Measurements from ENCODE around the gene MRPS23. TPM values are rescaled to one million over a fixed set of nuclear protein-coding genes. Genes with fewer than 3 reads are reported as not detected.

The MRPS23 gene
- total and polyA plus RNA-seq, 9 of the 15 experiments (the other 6 are each of a cell fraction or from before 2014, with no cell fraction given), result 59.1 to 298 (median 98.8) TPM

DNA sequence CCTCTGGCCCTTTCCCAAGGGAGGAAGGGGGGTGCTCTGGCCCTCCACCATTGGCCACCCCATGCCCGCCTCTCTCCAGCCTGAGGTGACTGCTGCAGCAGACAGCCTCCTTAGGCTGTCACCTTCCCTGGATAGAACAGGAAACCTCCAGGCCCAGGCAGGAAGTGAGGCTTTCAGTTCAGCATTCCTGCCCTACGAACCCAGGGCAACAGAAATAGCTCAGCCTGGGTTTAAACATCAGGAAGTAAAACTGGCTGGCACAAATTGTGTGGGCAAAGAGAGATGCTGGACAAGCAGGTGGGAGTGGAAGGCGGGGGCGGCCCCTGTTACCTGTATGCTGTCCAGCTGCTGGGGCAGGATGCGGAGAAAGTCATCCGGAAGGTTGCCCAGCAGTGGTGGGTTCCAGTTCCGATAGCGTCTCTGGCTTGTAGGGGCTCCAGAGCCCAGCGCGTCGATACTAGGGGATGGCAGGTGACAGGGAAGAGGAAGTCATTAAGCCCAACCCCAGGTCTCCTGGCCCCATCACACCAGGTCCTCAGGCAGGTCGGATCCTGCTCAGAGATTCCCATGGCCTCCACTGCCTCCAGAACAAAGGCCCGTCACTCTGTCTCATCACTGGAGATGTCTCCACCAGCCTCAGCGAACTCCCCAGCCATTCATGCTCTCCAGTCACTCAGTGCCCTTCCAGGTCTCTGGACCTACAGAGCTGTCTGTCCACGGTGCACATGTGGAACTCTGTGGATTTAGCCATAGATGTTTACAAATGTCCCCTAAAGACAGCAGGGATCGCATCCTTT is 23.6 kb upstream of the MRPS23 start:
- in situ Hi-C loops (cut with MboI) (no loop called here), intact Hi-C loops (cut with micrococcal nuclease) (no loop called here)
- Histone ChIP-seq H2AFZ (ENCODE audit: low read depth, low read length) (no peak overlapping the region), H3K9ac (ENCODE audit: insufficient read depth in 1 of 2, low read depth in 2 of 2, low read length in 2 of 2) (no peak overlapping the region), H3K4me3 (no peak overlapping the region), H3K9me1 (ENCODE audit: control insufficient read depth, insufficient read depth, low read length) (peaks cover 4% of the 10 kb centered on the region), H3K27ac (ENCODE audit: extremely low read depth, low read depth, low read length) (no peak overlapping the region), H3K27me3 (ENCODE audit: control insufficient read depth in 2 of 2, insufficient read depth in 2 of 2, low read length in 2 of 2) (peaks cover 9 to 28% of the 10 kb centered on the region in 2 experiments; a peak in 4 of 5 replicates), H3K4me1 (replicated peaks in 1 of 2; ENCODE audit: control insufficient read depth in 2 of 2, insufficient read depth in 2 of 2, low read length in 2 of 2) (peaks cover 0 to 19% of the 10 kb centered on the region in 2 experiments; a peak in 3 of 5 replicates), H3K36me3 (ENCODE audit: control insufficient read depth, insufficient read depth, low read length) (no peaks in the 10 kb centered on the region), H3K79me2 (ENCODE audit: control insufficient read depth, insufficient read depth, low read length) (no peaks in the 10 kb centered on the region), H3K4me2 (ENCODE audit: insufficient read depth, low read length) (no peak overlapping the region), H4K20me1 (replicated peaks; ENCODE audit: control insufficient read depth, insufficient read depth, low read length) (no peaks in the 10 kb centered on the region), H3K9me3 (replicated peaks; ENCODE audit: control insufficient read depth, insufficient read depth, low read depth, low read length) (no peaks in the 10 kb centered on the region)
- TF ChIP-seq MTA3 (IDR thresholded peaks at IDR 0.05; ENCODE audit: borderline replicate concordance) (no peak), CBX3 (IDR thresholded peaks at IDR 0.05; ENCODE audit: borderline replicate concordance in 1 of 2, low read length in 2 of 2) (no peak), RFX5 (IDR thresholded peaks at IDR 0.05; ENCODE audit: low read depth, low read length) (no peak), EWSR1 (IDR thresholded peaks at IDR 0.05; ENCODE audit: borderline replicate concordance, low read depth, partially characterized antibody) (no peak), NFIX (CRISPR knock-in tag; IDR thresholded peaks at IDR 0.05; ENCODE audit: low read depth) (no peak), EP300 (IDR thresholded peaks at IDR 0.05; ENCODE audit: low read length) (no peak)
- TF ChIP-seq, protein P1, sequence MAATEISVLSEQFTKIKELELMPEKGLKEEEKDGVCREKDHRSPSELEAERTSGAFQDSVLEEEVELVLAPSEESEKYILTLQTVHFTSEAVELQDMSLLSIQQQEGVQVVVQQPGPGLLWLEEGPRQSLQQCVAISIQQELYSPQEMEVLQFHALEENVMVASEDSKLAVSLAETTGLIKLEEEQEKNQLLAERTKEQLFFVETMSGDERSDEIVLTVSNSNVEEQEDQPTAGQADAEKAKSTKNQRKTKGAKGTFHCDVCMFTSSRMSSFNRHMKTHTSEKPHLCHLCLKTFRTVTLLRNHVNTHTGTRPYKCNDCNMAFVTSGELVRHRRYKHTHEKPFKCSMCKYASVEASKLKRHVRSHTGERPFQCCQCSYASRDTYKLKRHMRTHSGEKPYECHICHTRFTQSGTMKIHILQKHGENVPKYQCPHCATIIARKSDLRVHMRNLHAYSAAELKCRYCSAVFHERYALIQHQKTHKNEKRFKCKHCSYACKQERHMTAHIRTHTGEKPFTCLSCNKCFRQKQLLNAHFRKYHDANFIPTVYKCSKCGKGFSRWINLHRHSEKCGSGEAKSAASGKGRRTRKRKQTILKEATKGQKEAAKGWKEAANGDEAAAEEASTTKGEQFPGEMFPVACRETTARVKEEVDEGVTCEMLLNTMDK (IDR thresholded peaks at IDR 0.05; ENCODE audit: borderline replicate concordance, insufficient read depth, low read depth, low read length, poor library complexity, severe bottlenecking), result no peak
- no peak for FAIRE-seq
- ChIA-PET CTCF (ENCODE audit: low intra/inter-chr PET ratio) (no interaction called here), POLR2A (interaction anchor here (0.6 to 0.8 kb wide), 2 partner anchors 14 to 116 kb away, joined by 3 to 5 read pairs; no protein-coding TSS in a partner anchor)
- 31% methylated on average over 12 of the region's 16 CpGs for WGBS (ENCODE audit: insufficient coverage, low coverage, missing lambda C conversion rate)
- no TSS peak for BruUV-seq (replicated peaks)
- ATAC-seq, result no peak
- DNase-seq (ENCODE audit: extremely low read depth in 1 of 4, low spot score in 3 of 4), result no peak

All from K562 (cell line).